Tibial artery (tissue), 4 donors: ENCODE measurements around the gene SULT2A1.

Experiments
- DNase-seq, 2 donors: peaks; one replicate each; pipeline ENCODE4 v3.0.0-alpha.2; 2019
- H3K27ac ChIP-seq, 2 donors: fragments of 200-600 bp; sonication (generic) in 1 of 2; 1 replicate in 1 of 2; 2 replicates in 1 of 2; pipeline ENCODE4 v1.5.1; 2018 to 2019; ENCODE audit warnings: mild to moderate bottlenecking in 1 of 2
- H3K27me3 ChIP-seq, 2 donors: fragments of 200-600 bp; sonication (generic) in 1 of 2; one replicate each; pipeline versions ENCODE4 v1.5.1 to v1.6.0; 2016 to 2019
- H3K36me3 ChIP-seq, 3 donors: fragments of 200-600 bp; sonication (generic) in 2 of 3; one replicate each; pipeline ENCODE4 v1.5.1; 2016 to 2019; ENCODE audit warnings: mild to moderate bottlenecking in 2 of 3
- H3K4me1 ChIP-seq, 4 donors: fragments of 200-600 bp; sonication (generic) in 2 of 4; 1 replicate in 3 of 4; 2 replicates in 1 of 4; pipeline ENCODE4 v1.5.1; 2016 to 2019
- H3K4me3 ChIP-seq, 2 donors: fragments of 200-600 bp; sonication (generic) in 1 of 2; 1 replicate in 1 of 2; 2 replicates in 1 of 2; pipeline ENCODE4 v1.5.1; 2018 to 2019; ENCODE audit warnings: mild to moderate bottlenecking in 2 of 2
- H3K9me3 ChIP-seq, 3 donors: fragments of 200-600 bp; sonication (generic) in 1 of 3; one replicate each; pipeline ENCODE4 v1.5.1; 2016 to 2019
- intact Hi-C: fragments of 100-400 bp; cut with DNase I; formaldehyde crosslinking; loops from one replicate; pipeline ENCODE4 v1.15.0; 2023; ENCODE audit warnings: low total_unique reads
- TF ChIP-seq, protein P1 (sequence below), 2 experiments: fragments of 200-600 bp in 1 of 2; fragments of 450-650 bp in 1 of 2; IDR thresholded peaks; one replicate each; pipeline ENCODE4 v1.5.1; 2017 to 2019; ENCODE audit warnings: antibody characterized with exemption in 2 of 2, mild to moderate bottlenecking in 1 of 2, moderate library complexity in 1 of 2

The SULT2A1 gene

GRCh38 chr19:47899335-47899734, 13.2 kb upstream of the SULT2A1 start:
- intact Hi-C loops: no loop called here
- TF ChIP-seq, protein P1, sequence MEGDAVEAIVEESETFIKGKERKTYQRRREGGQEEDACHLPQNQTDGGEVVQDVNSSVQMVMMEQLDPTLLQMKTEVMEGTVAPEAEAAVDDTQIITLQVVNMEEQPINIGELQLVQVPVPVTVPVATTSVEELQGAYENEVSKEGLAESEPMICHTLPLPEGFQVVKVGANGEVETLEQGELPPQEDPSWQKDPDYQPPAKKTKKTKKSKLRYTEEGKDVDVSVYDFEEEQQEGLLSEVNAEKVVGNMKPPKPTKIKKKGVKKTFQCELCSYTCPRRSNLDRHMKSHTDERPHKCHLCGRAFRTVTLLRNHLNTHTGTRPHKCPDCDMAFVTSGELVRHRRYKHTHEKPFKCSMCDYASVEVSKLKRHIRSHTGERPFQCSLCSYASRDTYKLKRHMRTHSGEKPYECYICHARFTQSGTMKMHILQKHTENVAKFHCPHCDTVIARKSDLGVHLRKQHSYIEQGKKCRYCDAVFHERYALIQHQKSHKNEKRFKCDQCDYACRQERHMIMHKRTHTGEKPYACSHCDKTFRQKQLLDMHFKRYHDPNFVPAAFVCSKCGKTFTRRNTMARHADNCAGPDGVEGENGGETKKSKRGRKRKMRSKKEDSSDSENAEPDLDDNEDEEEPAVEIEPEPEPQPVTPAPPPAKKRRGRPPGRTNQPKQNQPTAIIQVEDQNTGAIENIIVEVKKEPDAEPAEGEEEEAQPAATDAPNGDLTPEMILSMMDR (IDR thresholded peaks at IDR 0.05): no peak
- Histone ChIP-seq H3K9me3 (peaks cover 0 to 9% (median 0%) of the 10 kb centered on the region in 3 donors), H3K36me3 (no peaks in the 10 kb centered on the region), H3K27ac (no peak overlapping the region), H3K27me3 (peaks cover 0 to 17% of the 10 kb centered on the region in 2 donors), H3K4me1 (no peaks in the 10 kb centered on the region), H3K4me3 (no peak overlapping the region)
- DNase-seq: no peak

GRCh38 chr19:47897861-47898260, 11.7 kb upstream of the SULT2A1 start:
- TF ChIP-seq, protein P1 (IDR thresholded peaks at IDR 0.05): no peak
- Histone ChIP-seq H3K27me3 (peaks cover 0 to 17% of the 10 kb centered on the region in 2 donors), H3K4me3 (no peak overlapping the region), H3K36me3 (no peaks in the 10 kb centered on the region), H3K27ac (no peak overlapping the region), H3K9me3 (peaks cover 0 to 9% (median 0%) of the 10 kb centered on the region in 3 donors), H3K4me1 (no peaks in the 10 kb centered on the region)
- DNase-seq: no peak
- intact Hi-C loops: no loop called here

- TF ChIP-seq, protein P1 (IDR thresholded peaks at IDR 0.05): no peak
- H3K4me1 ChIP-seq: no peaks in the 10 kb centered on the region
- H3K9me3 ChIP-seq: peaks cover 0 to 9% (median 0%) of the 10 kb centered on the region in 3 donors
- H3K27me3 ChIP-seq: peaks cover 0 to 13% of the 10 kb centered on the region in 2 donors
- no peaks in the 10 kb centered on the region for H3K36me3 ChIP-seq
- no peak overlapping the region for H3K4me3 ChIP-seq
- DNase-seq: no peak
- no peak overlapping the region for H3K27ac ChIP-seq
- intact Hi-C loops: no loop called here
Measured at GRCh38 chr19:47896773-47897172, 10.7 kb upstream of the SULT2A1 start.

- Histone ChIP-seq H3K27me3 (peaks cover 0 to 13% of the 10 kb centered on the region in 2 donors), H3K4me3 (no peak overlapping the region), H3K36me3 (no peaks in the 10 kb centered on the region), H3K4me1 (no peaks in the 10 kb centered on the region), H3K9me3 (peaks cover 0 to 9% (median 0%) of the 10 kb centered on the region in 3 donors), H3K27ac (no peak overlapping the region)
- DNase-seq: no peak
- TF ChIP-seq, protein P1 (IDR thresholded peaks at IDR 0.05): no peak
- intact Hi-C loops: no loop called here
Measured at GRCh38 chr19:47896019-47896418, 9.9 kb upstream of the SULT2A1 start.

DNA sequence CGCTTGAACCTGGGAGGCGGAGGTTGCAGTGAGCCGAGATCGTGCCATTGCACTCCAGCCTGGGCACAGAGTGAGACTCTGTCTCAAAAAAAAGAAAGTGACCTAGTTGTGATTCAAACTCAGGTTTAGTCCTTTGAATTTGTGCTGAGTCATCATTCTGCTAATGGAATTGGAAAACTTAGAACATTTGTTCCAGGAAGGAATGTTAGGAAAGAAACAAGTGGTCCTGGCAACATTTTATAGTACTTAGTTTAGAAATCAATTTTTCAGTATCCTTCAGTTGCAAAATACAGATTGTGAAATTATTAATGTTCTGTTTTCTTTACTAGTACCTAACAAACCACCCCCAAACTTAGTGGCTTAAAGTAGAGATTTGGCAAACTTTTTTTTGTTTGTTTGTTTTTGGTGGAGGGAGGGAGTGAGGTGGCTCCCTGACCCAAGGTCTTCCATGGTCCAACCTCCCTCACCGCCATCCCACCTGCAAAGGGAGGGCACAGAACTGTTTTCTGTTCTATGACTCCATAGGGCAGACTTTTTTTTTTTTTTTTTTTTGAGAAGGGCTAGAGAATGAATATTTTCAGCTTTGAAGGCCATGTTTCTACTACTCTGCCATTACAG, 9.2 kb upstream of the SULT2A1 start:
- no peaks in the 10 kb centered on the region for H3K36me3 ChIP-seq
- no peak overlapping the region for H3K27ac ChIP-seq
- H3K27me3 ChIP-seq: peaks cover 0 to 8% of the 10 kb centered on the region in 2 donors
- H3K9me3 ChIP-seq: peaks cover 0 to 9% (median 0%) of the 10 kb centered on the region in 3 donors
- TF ChIP-seq, protein P1 (IDR thresholded peaks at IDR 0.05): no peak
- H3K4me1 ChIP-seq: no peaks in the 10 kb centered on the region
- intact Hi-C loops: no loop called here
- DNase-seq: no peak
- H3K4me3 ChIP-seq: no peak overlapping the region
